Activated naive CD8-positive, alpha-beta T cell treated with anti-CD3 and anti-CD28 coated beads, Interleukin-2, amount 50 U/mL, for 24 hours (primary cell): ENCODE measurements around the gene NBAS.

ENCODE experiments used
- ATAC-seq: fragments of 150-1000 bp; cut with Tn5 transposase; one replicate; pipeline ENCODE4 v1.10.0; 2021
- DNase-seq: peaks from one replicate; pipeline ENCODE4 v3.0.0; 2021
- H3K27ac Mint-ChIP-seq: one replicate; pipeline ENCODE4 v1.8.0; 2021; ENCODE audit warnings: mild to moderate bottlenecking, mixed read lengths
- H3K27me3 Mint-ChIP-seq: one replicate; pipeline ENCODE4 v1.8.0; 2021; ENCODE audit warnings: mixed read lengths
- H3K36me3 Mint-ChIP-seq: one replicate; pipeline ENCODE4 v1.8.0; 2021; ENCODE audit warnings: low read depth, mixed read lengths
- H3K4me1 Mint-ChIP-seq: one replicate; pipeline ENCODE4 v1.8.0; 2021; ENCODE audit warnings: mixed read lengths
- H3K4me3 Mint-ChIP-seq: one replicate; pipeline ENCODE4 v1.8.0; 2021; ENCODE audit warnings: mild to moderate bottlenecking, moderate library complexity, mixed read lengths
- H3K9me3 Mint-ChIP-seq: one replicate; pipeline ENCODE4 v1.8.0; 2021; ENCODE audit warnings: mixed read lengths

NBAS gene

DNA sequence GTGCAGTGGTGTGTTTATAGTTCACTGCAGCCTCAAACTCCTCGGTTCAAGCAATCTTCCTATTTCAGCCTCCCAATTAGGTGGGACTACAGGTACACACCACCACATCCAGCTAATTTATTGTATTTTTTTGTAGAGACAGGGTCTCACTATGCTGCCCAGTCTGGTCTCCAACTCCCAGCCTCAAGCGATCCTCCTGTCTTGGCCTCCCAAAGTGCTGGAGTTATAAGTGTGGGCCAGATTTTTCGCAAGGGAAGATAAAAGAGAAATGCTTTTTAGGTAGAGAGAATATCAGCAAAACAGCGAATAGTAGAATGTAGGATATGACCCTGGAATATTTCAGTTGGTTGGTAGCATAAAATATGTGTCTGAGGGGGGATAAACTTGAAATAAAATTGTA lies 34.8 kb upstream of the NBAS start:
- H3K27me3 Mint-ChIP-seq = no peaks in the 10 kb centered on the region
- no peaks in the 10 kb centered on the region for H3K9me3 Mint-ChIP-seq
- peaks cover 32% of the 10 kb centered on the region for H3K4me1 Mint-ChIP-seq
- peaks cover 46% of the 10 kb centered on the region for H3K36me3 Mint-ChIP-seq
- H3K4me3 Mint-ChIP-seq = no peak overlapping the region
- ATAC-seq (no peak), DNase-seq (no peak)
- H3K27ac Mint-ChIP-seq = no peak overlapping the region

DNA sequence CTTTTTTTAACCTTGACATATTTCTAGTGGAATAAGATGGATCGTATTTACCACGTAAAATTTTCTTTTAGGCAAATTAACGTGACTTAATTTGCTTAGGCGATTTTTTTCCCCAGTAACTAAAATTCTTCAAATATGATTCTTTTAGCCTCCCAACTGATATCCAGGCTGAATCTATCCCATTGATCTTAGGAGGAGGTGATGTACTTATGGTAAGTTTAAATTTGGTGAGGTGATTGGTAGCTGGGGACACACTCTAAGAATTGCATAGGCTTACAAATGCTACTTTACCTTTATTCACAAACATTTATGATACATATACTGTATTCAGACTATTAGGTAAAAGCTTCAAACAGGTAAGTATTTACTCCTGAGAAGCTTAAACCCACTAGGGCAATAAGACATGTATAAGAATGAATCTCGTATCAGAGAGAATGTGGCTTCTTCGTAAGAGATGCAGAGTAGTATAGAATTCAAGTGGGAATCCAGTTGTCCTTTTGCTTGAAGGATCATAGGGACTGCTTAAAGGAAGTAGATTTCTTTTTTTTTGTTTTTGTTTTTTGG lies 34.3 kb upstream of the NBAS start:
- H3K4me1 Mint-ChIP-seq = peaks cover 33% of the 10 kb centered on the region
- H3K36me3 Mint-ChIP-seq = peaks cover 43% of the 10 kb centered on the region
- H3K27ac Mint-ChIP-seq = no peak overlapping the region

DNA sequence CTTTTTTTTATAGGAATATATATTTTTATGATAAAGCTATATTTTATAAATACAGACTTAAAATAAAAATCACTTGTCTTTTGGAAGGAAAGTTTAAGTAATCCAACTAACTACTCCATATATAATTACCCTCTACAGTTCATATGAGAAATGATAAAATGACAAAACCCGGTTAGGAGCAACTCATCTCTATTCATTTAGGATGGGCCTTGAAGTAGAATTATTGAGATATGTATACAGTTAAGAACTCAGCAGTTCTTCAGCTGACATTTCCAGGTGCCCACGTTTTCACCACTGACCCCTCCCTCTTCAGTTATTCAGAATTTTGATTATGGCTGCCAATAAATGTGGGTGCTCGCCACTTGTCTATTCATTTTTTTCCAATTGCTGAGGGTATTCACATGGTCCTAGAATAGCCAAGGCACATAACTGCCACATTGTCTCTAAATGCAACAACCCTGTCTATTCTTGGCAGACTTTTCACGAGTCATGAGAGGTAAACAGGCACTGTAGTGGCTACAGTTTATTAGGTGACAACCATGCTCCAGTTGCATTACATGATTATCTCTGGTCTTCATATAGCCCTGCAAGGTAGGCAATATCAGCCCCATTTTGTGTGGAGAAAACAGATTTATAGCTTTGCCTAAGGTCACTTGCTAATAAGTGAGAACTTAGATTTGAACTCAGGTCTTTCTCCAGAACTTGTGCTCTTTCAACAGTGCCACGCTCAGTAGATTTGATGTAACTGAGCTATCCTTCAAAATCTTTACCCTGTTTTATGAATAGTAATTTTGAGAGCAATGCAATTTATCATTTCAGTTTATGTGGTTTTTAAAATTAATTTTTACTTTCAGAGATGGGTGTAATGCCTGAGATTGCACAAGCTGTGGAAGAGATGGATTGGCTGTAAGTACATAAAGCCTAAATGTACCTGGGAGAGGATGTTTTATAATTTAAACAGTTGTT lies 33.4 kb upstream of the NBAS start:
- H3K27me3 Mint-ChIP-seq = no peaks in the 10 kb centered on the region
- no peak overlapping the region for H3K4me3 Mint-ChIP-seq
- H3K27ac Mint-ChIP-seq = peak overlapping the region; percentile 39
- DNase-seq (no peak), ATAC-seq (no peak)
- no peaks in the 10 kb centered on the region for H3K9me3 Mint-ChIP-seq
- H3K36me3 Mint-ChIP-seq = peaks cover 39% of the 10 kb centered on the region
- H3K4me1 Mint-ChIP-seq = peaks cover 33% of the 10 kb centered on the region

More for the DNA sequence above, 34.3 kb upstream of the NBAS start:
- H3K4me3 Mint-ChIP-seq = no peak overlapping the region
- ATAC-seq (no peak), DNase-seq (no peak)
- no peaks in the 10 kb centered on the region for H3K27me3 Mint-ChIP-seq
- no peaks in the 10 kb centered on the region for H3K9me3 Mint-ChIP-seq

DNA sequence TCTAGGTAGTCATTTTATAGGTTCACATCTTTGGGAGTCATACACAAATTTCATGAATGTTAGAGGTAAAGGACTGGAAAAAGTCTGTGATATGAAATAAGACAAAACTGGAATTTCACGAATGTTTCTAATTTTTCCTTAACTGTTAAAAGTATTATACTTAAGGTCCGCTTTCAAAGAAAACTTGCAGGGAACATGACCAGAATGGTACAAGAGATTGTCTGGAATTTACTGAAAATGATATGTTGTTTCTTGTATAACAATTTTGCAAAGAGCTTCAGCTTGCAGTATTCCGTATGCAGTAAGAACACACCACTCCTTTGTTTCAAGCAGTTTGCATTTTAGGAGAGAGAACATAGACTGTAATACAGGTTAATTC lies 32.2 kb upstream of the NBAS start:
- ATAC-seq (no peak), DNase-seq (no peak)
- Mint-ChIP-seq H3K4me3 (peak overlapping the region; percentile 89), H3K4me1 (peaks cover 33% of the 10 kb centered on the region), H3K9me3 (no peaks in the 10 kb centered on the region), H3K27ac (peak overlapping the region; percentile 93), H3K27me3 (no peaks in the 10 kb centered on the region), H3K36me3 (peaks cover 35% of the 10 kb centered on the region)

DNA sequence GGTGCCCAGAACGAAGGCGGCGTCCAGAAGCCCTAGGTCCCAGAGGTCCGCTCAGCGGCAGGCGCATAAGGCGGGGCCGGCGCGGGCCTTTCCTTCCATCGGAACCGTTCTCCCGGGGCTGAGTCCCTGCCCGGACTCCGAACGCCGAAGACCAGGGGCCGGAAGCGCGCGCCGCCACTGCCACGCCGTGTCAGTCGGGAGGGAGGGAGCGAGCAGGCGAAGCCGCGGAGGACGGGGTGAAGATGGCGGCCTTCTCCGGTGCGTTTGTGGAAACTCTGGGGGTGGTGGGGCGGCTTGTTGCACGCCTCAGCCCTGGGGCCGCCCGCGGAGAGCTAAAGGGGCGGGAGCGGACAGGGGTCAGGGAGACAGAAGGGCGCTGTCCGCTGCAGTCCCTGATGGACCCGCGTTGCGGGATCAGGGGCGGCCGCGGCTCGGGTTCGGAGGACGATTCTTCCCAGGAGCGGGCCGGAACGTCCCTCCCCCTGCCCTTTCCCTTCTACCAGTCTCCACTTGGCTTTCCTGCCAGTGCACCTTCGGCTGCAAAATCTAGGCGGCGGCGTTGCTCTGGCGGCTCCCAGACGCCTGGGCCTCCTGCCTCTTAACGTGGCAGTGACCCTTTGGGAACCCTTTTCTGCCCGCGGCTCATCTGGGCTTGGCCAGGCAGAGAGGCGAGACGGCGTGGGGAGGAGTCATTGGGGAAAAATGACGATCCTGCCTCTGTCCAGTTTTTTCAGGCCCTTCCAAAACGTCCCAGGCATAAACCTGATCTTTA lies 30.7 kb upstream of the NBAS start, which contains the start of gene DDX1:
TSS of gene DDX1 (plus strand) at position 177 of the 772 bp plus-strand sequence. CDS start at position 243, 66 bp downstream.
- H3K36me3 Mint-ChIP-seq = peaks cover 26% of the 10 kb centered on the region
- H3K9me3 Mint-ChIP-seq = no peaks in the 10 kb centered on the region
- peak within 1 kb of the TSS; percentile 89 for H3K4me3 Mint-ChIP-seq
- H3K4me1 Mint-ChIP-seq = peaks cover 33% of the 10 kb centered on the region
- peak within 1 kb of the TSS; percentile 93 for H3K27ac Mint-ChIP-seq
- ATAC-seq = peak; percentile 97
- peak; percentile 87 for DNase-seq
- H3K27me3 Mint-ChIP-seq = no peaks in the 10 kb centered on the region

DNA sequence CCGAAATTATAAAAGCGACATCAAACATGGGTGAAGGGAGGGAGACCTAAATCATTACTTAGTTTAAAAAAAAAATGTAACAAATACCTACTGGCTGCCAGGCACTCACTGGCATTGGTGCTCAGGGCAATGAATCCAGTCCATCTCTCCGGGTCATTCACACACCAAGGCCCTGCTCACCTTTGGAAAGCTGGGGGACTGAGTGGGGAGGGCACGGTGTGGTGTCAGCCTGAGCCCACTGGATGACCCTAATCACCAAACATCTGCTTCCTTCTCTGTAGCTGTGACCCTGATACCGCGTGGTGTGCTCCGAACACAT lies 30.2 kb upstream of the NBAS start:
- no peak for ATAC-seq
- peaks cover 23% of the 10 kb centered on the region for H3K36me3 Mint-ChIP-seq
- DNase-seq = no peak
- peaks cover 33% of the 10 kb centered on the region for H3K4me1 Mint-ChIP-seq
- no peaks in the 10 kb centered on the region for H3K9me3 Mint-ChIP-seq
- no peaks in the 10 kb centered on the region for H3K27me3 Mint-ChIP-seq
- peak overlapping the region; percentile 93 for H3K27ac Mint-ChIP-seq
- peak overlapping the region; percentile 89 for H3K4me3 Mint-ChIP-seq

DNA sequence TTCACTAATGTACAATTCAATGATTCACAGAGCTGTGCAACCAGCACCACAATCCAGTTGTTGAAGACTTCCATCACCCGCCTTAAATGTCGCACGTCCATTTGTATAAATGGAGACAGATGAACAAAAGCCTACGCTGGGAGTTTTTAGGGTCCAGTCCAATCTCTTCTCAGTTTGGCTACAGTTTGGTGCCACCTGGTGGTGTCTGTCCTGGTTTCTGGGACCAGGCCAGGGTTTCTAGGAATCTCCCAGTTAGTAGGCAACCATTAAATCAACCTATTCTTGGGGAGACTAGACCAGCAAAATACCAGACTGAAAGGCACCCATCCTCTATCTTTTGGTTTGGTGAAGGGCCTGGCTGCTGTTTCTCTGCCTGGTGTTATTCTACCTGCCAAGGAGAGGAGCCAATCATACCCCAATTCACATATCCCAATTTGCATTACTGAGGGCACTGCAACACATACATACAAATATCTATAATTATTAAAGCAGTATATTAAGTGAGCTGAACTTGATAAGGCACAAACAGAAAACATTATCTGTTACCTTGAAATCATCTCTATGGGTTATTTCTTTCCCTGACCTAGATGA lies 27.3 kb upstream of the NBAS start:
- peaks cover 4% of the 10 kb centered on the region for H3K36me3 Mint-ChIP-seq
- H3K27ac Mint-ChIP-seq = no peak overlapping the region
- ATAC-seq = no peak
- H3K9me3 Mint-ChIP-seq = no peaks in the 10 kb centered on the region
- peaks cover 17% of the 10 kb centered on the region for H3K4me1 Mint-ChIP-seq
- peak; percentile 49 for DNase-seq
- H3K27me3 Mint-ChIP-seq = no peaks in the 10 kb centered on the region
- H3K4me3 Mint-ChIP-seq = no peak overlapping the region

DNA sequence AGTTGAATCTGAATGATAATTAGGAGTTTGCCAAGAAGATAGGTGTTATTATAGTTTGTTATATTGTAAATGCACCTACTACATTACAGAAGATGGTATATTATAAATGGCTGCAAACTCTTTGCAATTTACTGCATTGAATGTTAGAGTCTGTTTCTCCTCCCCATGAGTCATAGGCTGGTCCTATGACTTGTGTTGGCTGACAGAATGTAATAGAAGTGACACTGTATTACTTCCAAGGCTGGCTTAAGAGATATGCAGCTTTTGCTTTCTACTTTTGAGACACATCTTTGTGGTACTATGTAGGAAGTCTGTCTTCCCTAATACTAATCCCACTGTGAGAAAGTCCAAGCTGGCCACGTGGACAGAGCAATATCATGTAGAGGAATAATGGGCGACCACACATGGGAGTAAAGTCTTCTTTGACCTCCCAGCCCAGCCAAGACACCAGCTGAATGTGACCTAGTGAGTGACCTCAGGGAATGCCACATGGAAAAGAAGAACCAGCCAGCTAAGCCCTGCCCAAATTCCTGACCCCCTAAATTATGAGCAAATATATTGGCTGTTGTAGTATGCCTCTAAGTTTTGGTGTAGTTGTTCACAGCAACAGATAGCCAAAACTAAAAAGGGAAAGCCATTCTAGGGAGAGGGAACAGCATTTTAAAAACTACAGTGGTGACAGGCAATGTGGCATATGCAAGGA lies 23.8 kb upstream of the NBAS start:
- no peak for ATAC-seq
- DNase-seq = no peak
- Mint-ChIP-seq H3K36me3 (no peaks in the 10 kb centered on the region), H3K4me3 (no peak overlapping the region), H3K4me1 (no peaks in the 10 kb centered on the region), H3K27me3 (no peaks in the 10 kb centered on the region), H3K27ac (no peak overlapping the region), H3K9me3 (no peaks in the 10 kb centered on the region)

DNA sequence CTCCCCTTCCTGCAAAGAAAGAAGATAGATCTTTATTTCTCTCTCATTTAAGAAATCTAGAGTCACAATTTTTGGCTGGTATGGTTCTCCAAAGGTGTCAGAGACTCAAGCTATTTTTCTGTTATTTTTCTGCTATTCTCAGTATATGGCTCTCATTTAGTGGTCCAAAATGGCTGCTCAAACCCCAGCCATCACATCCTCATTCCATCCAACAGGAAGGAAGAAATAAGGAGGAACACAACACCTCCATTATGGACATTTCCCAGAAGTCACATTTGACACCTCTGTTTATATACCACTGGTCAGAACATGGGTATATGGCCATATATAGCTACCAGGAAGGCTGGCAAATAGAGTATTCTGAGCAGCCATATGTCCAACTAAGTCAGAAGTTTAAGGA lies 23.2 kb upstream of the NBAS start:
- Mint-ChIP-seq H3K4me1 (no peaks in the 10 kb centered on the region), H3K4me3 (no peak overlapping the region), H3K36me3 (no peaks in the 10 kb centered on the region), H3K9me3 (no peaks in the 10 kb centered on the region), H3K27ac (no peak overlapping the region), H3K27me3 (no peaks in the 10 kb centered on the region)
- DNase-seq (no peak), ATAC-seq (no peak)

DNA sequence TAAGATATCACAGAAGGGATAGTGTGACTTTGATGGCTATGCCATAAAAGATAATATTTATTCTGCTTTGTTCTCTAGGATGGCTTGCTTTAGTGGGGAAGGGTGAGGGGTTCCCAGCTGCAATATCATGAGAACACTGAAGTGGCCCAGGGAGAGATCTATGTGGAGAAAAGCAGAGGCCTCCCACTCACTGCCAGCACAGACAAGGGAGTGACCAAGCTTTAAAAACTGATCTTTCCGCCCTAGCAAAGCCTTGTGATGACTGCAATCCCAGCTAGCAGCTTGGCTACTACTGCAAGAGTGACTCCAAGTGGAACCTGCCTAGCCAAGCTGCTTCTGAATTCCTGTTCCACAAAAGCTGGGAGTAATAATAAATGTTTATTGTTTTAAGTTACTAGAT lies 22.7 kb upstream of the NBAS start:
- Mint-ChIP-seq H3K9me3 (no peaks in the 10 kb centered on the region), H3K27ac (no peak overlapping the region), H3K36me3 (no peaks in the 10 kb centered on the region), H3K4me3 (no peak overlapping the region), H3K27me3 (no peaks in the 10 kb centered on the region), H3K4me1 (no peaks in the 10 kb centered on the region)
- ATAC-seq (no peak), DNase-seq (no peak)

DNA sequence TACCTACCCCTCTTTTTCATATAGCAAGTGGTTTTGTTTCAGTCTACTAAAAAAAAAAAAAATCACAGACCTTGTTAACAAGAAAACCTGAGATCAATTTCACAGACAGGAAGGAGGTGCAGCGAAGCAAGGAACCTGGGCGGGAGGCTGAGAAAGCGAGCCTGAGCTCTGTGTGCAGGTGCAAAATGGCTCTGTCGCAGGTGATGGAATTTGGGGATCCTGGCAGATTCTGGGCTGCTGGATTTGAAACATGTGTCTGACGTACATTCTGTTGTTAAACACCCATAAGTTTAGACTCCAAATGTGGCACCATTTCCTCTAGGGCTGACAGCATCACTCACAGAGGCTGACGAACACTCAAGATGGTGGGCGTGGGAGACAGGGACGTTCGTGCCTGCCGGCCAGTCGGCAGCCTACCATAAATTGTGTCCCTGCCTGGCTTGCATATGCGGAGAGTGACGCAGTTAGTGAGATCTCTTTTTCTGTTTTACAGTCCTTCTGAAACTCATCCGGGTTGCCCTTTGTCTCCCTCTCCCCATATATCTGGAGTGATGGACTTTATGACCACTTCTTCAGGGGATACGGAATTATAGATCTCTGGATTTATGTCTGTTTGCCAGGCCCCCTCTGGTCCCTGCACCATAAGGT lies 21.7 kb upstream of the NBAS start:
- Mint-ChIP-seq H3K36me3 (no peaks in the 10 kb centered on the region), H3K4me3 (no peak overlapping the region), H3K27me3 (no peaks in the 10 kb centered on the region), H3K27ac (no peak overlapping the region), H3K4me1 (no peaks in the 10 kb centered on the region), H3K9me3 (no peaks in the 10 kb centered on the region)
- DNase-seq (no peak), ATAC-seq (no peak)

DNA sequence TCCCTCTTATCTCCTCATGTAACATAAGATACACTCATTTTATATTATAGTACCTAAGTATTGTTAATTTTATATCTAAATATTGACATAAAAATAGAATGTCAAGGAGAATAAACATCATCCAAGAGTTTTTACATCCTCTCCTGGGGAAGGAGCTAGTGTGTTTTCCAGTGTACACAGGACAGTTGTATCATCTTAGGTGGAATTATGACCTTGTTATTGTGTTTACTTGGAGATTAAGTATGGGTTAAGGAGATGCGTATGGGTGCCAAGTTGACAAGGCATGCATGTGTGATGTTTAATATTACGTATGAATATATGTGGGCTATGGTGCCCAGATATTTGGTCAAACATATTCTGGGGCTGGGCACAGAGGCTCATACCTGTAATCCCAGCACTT lies 19.3 kb upstream of the NBAS start:
- no peaks in the 10 kb centered on the region for H3K4me1 Mint-ChIP-seq
- no peak for DNase-seq
- no peak overlapping the region for H3K27ac Mint-ChIP-seq
- no peaks in the 10 kb centered on the region for H3K9me3 Mint-ChIP-seq
- H3K27me3 Mint-ChIP-seq = peaks cover 3% of the 10 kb centered on the region
- no peak overlapping the region for H3K4me3 Mint-ChIP-seq
- H3K36me3 Mint-ChIP-seq = no peaks in the 10 kb centered on the region
- no peak for ATAC-seq

DNA sequence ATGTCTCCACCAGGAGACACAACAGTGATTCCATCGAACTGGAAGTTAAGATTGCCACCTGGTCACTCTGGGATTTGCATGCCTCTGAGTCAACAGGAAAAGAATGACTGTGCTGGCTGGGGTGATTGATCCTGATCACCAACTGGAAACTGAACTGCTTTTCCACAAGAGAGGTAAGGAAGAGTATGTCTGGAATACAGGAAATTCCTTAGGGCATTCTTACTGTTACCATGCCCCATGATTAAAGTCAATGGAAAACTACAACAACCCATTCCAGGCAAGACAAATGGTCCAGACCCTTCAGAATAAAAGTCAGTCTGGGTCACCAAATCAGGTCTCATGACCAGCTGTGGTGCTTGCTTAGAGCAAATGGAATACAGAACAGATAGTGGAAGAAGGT lies 18.5 kb upstream of the NBAS start:
- Mint-ChIP-seq H3K9me3 (no peaks in the 10 kb centered on the region), H3K4me3 (no peak overlapping the region), H3K36me3 (no peaks in the 10 kb centered on the region), H3K4me1 (no peaks in the 10 kb centered on the region), H3K27ac (no peak overlapping the region), H3K27me3 (peaks cover 3% of the 10 kb centered on the region)
- ATAC-seq (no peak), DNase-seq (no peak)
